Neural cell (in vitro differentiated cells): ENCODE data around the gene CDC42BPB. TPM values are rescaled to one million over a fixed set of nuclear protein-coding genes. Genes with fewer than 3 reads are reported as not detected.
A peak's percentile ranks its signal among the peaks of the same experiment; 100 is the strongest.

Source experiments
- H2AFZ ChIP-seq: fragments of 200-600, 300-800 bp; sonication (generic), shearing (Covaris generic); 2 replicates; pipeline ENCODE4 v1.6.0; 2014; ENCODE audit warnings: low read depth, mild to moderate bottlenecking, antibody characterized with exemption, low read length, moderate library complexity
- H3F3A ChIP-seq: fragments of 200-600 bp; shearing (Covaris generic); 2 replicates; pipeline ENCODE4 v1.6.1; 2016; ENCODE audit warnings: mild to moderate bottlenecking, moderate library complexity, mixed read lengths, antibody characterized with exemption, low read length; ENCODE audit not compliant: insufficient read depth, poor library complexity, severe bottlenecking
- H3K27ac ChIP-seq: fragments of 200-600, 300-800 bp; sonication (generic), shearing (Covaris generic); 2 replicates; pipeline ENCODE4 v1.5.1; 2014; ENCODE audit warnings: mild to moderate bottlenecking, low read length, moderate library complexity
- H3K27me3 ChIP-seq: fragments of 300-800, 200-600 bp; sonication (generic), shearing (Covaris generic); 2 replicates; pipeline ENCODE4 v1.6.0; 2014; ENCODE audit warnings: mild to moderate bottlenecking, low read depth, low read length, moderate library complexity; ENCODE audit not compliant: insufficient read depth
- H3K36me3 ChIP-seq: fragments of 300-800, 200-600 bp; sonication (generic), shearing (Covaris generic); 2 replicates; pipeline ENCODE4 v1.5.1; 2014; ENCODE audit warnings: mild to moderate bottlenecking, antibody characterized with exemption, low read length, moderate library complexity; ENCODE audit not compliant: insufficient read depth
- H3K4me2 ChIP-seq: fragments of 300-800, 200-600 bp; sonication (generic), shearing (Covaris generic); 2 replicates; pipeline ENCODE4 v1.6.0; 2014; ENCODE audit warnings: mild to moderate bottlenecking, low read length
- H3K4me3 ChIP-seq: fragments of 300-800, 200-600 bp; sonication (generic), shearing (Covaris generic); 2 replicates; pipeline ENCODE4 v1.5.1; 2014; ENCODE audit warnings: mild to moderate bottlenecking, low read length, moderate library complexity
- H3K79me2 ChIP-seq: fragments of 200-600 bp; shearing (Covaris generic); replicated peaks from 2 replicates; pipeline ENCODE4 v1.6.0; 2014; ENCODE audit warnings: mild to moderate bottlenecking, low read length, moderate library complexity; ENCODE audit not compliant: insufficient read depth
- H3K9ac ChIP-seq: fragments of 300-800, 200-600 bp; sonication (generic), shearing (Covaris generic); 2 replicates; pipeline ENCODE4 v1.6.1; 2016; ENCODE audit warnings: mild to moderate bottlenecking, low read length, mixed read lengths
- H3K9me2 ChIP-seq: fragments of 200-600 bp; shearing (Covaris generic); 2 replicates; pipeline ENCODE4 v1.6.1; 2016; ENCODE audit warnings: mild to moderate bottlenecking, low read length, mixed read lengths; ENCODE audit not compliant: insufficient read depth
- H3K9me3 ChIP-seq: fragments of 200-600, 300-800 bp; sonication (generic), shearing (Covaris generic); 2 replicates; pipeline ENCODE4 v1.6.1; 2016; ENCODE audit warnings: mild to moderate bottlenecking, mixed run types, low read length, moderate library complexity, mixed read lengths
- H4K20me1 ChIP-seq: fragments of 200-600 bp; shearing (Covaris generic); 2 replicates; pipeline ENCODE4 v1.6.1; 2016; ENCODE audit warnings: mild to moderate bottlenecking, mixed run types; ENCODE audit not compliant: insufficient read depth
- CTCF ChIP-seq: fragments of 450-650 bp; IDR thresholded peaks from 2 replicates; pipeline ENCODE4 v1.5.1; 2014; ENCODE audit warnings: antibody characterized with exemption, mild to moderate bottlenecking, moderate library complexity; ENCODE audit not compliant: poor library complexity, severe bottlenecking
- EP300 ChIP-seq: fragments of 450-650 bp; conservative IDR thresholded peaks from 2 replicates; pipeline ENCODE4 v1.6.1; 2014; ENCODE audit warnings: antibody characterized with exemption, mild to moderate bottlenecking, moderate library complexity; ENCODE audit not compliant: poor library complexity, severe bottlenecking
- EZH2 ChIP-seq: fragments of 200-600, 300-800 bp; shearing (Covaris generic), sonication (generic); IDR thresholded peaks from 2 replicates; pipeline ENCODE4 v1.6.1; 2014; ENCODE audit warnings: antibody characterized with exemption, low read length, borderline replicate concordance, mild to moderate bottlenecking; ENCODE audit not compliant: insufficient read depth, poor library complexity, severe bottlenecking
- MXI1 ChIP-seq: fragments of 450-650 bp; conservative IDR thresholded peaks from 2 replicates; pipeline ENCODE4 v1.6.1; 2014; ENCODE audit warnings: antibody characterized with exemption, mild to moderate bottlenecking; ENCODE audit not compliant: poor library complexity, severe bottlenecking
- REST ChIP-seq: IDR thresholded peaks from 2 replicates; pipeline ENCODE4 v1.6.1; 2012; ENCODE audit warnings: borderline replicate concordance
- TAF1 ChIP-seq: IDR thresholded peaks from 2 replicates; pipeline ENCODE4 v1.6.1; 2012; ENCODE audit warnings: low read depth
- polyA plus RNA-seq: library from polyadenylated mRNA; depleted of rRNA; stranded (reverse); fragments of >200 nt; gene quantifications from 2 replicates; pipeline ENCODE4 v1.2.3, GENCODE V29; 2014

The CDC42BPB gene
- polyA plus RNA-seq, 1 donor from 2014 or later, result 43.8 TPM

- Histone ChIP-seq H3K4me2 (no peak overlapping the region), H3K27me3 (peaks cover 89% of the 10 kb centered on the region), H4K20me1 (no peaks in the 10 kb centered on the region), H3F3A (no peaks in the 10 kb centered on the region), H3K9ac (no peak overlapping the region), H3K4me3 (no peak overlapping the region), H3K9me3 (peaks cover 4% of the 10 kb centered on the region), H3K9me2 (no peaks in the 10 kb centered on the region), H3K27ac (no peak overlapping the region), H3K79me2 (no peaks in the 10 kb centered on the region), H2AFZ (no peak overlapping the region), H3K36me3 (no peaks in the 10 kb centered on the region)
- TF ChIP-seq TAF1 (no peak), MXI1 (no peak), REST (no peak), EZH2 (no peak), EP300 (no peak), CTCF (no peak)
Observed at GRCh38 chr14:102925646-102926045, 131.7 kb downstream of the CDC42BPB start.

GRCh38 chr14:102924632-102925588, 132.4 kb downstream of the CDC42BPB start:
- Histone ChIP-seq H3K27ac (no peak overlapping the region), H3K79me2 (no peaks in the 10 kb centered on the region), H3K4me3 (no peak overlapping the region), H3F3A (no peaks in the 10 kb centered on the region), H3K4me2 (no peak overlapping the region), H3K9me2 (no peaks in the 10 kb centered on the region), H3K9ac (no peak overlapping the region), H4K20me1 (no peaks in the 10 kb centered on the region), H3K9me3 (peaks cover 4% of the 10 kb centered on the region), H3K36me3 (no peaks in the 10 kb centered on the region), H2AFZ (no peak overlapping the region), H3K27me3 (peaks cover 83% of the 10 kb centered on the region)
- TF ChIP-seq CTCF (peak; percentile 16), EP300 (no peak)
